Left cardiac atrium (tissue), 4 donors: ENCODE results near the gene QRSL1. TPM values are rescaled to one million over a fixed set of nuclear protein-coding genes. Genes with fewer than 3 reads are reported as not detected.
"Not testable (repeated sequence)": the region's sequence is repeated elsewhere in the genome, so short reads cannot be mapped to it uniquely, and the experiment has no call there.

Source experiments
- ATAC-seq, 2 donors: fragments of 200-7000 bp; cut with Tn5 transposase; one replicate each; pipeline ENCODE4 v1.9.1; 2020; ENCODE audit warnings: mild to moderate bottlenecking in 2 of 2, moderate library complexity in 2 of 2
- DNase-seq: peaks from one replicate; pipeline ENCODE4 v3.0.0-alpha.2; 2020
- intact Hi-C, 2 donors: fragments of 100-400 bp; cut with DNase I; formaldehyde crosslinking; loops; one replicate each; pipeline versions ENCODE4 v1.14.1 to v1.15.1; 2022 to 2023
- total RNA-seq, 2 donors: library from RNA; stranded (reverse); fragmentation: NEBNext Ultra II Directional; extraction: Animal tissue kit (Norgen Biotek cat#: 25700); gene quantifications; one replicate each; pipeline ENCODE4 v1.2.1, GENCODE V29; 2021
- donor health status: DM: no; HTN: yes; CAD: no.
- donor health status: DM: no; HTN: yes; CAD: no; lungs with severe emphysema.
- donor health status: DM: yes; HTN: yes; CAD: no.
- donor health status: Dilated cardiomyopathy.

The QRSL1 gene
- total RNA-seq, 2 donors from 2014 or later: 12.1 to 15.6 TPM

GRCh38 chr6:106666282-106667021 lies 37.1 kb downstream of the QRSL1 start:
- DNase-seq (no peak), ATAC-seq (no peak)
- intact Hi-C loops: no loop called here

- no peak for ATAC-seq
- no peak for DNase-seq
- intact Hi-C loops: no loop called here
Measured at GRCh38 chr6:106667022-106667402, 37.6 kb downstream of the QRSL1 start.

- DNase-seq (no peak), ATAC-seq (no peak)
- intact Hi-C loops: no loop called here
Measured at GRCh38 chr6:106670236-106670635, 40.9 kb downstream of the QRSL1 start.

- ATAC-seq: no peak
- no peak for DNase-seq
- intact Hi-C loops: no loop called here
Measured at GRCh38 chr6:106671651-106672050, 42.3 kb downstream of the QRSL1 start.

GRCh38 chr6:106674541-106675229 lies 45.3 kb downstream of the QRSL1 start:
- intact Hi-C loops: no loop called here
- no peak for ATAC-seq
- DNase-seq: no peak

- intact Hi-C loops: no loop called here
- DNase-seq (no peak), ATAC-seq (no peak)
Measured at GRCh38 chr6:106677282-106677681, 47.9 kb downstream of the QRSL1 start.

GRCh38 chr6:106684011-106684410 lies 54.6 kb downstream of the QRSL1 start:
- DNase-seq (no peak), ATAC-seq (no peak)
- intact Hi-C loops: no loop called here

- ATAC-seq (no peak), DNase-seq (no peak)
- intact Hi-C loops: no loop called here
Measured at GRCh38 chr6:106685833-106686232, 56.5 kb downstream of the QRSL1 start.

- ATAC-seq: no peak
- intact Hi-C loops: no loop called here
- no peak for DNase-seq
Measured at GRCh38 chr6:106688177-106688951, 59.0 kb downstream of the QRSL1 start.

GRCh38 chr6:106692112-106692818 lies 62.9 kb downstream of the QRSL1 start:
- intact Hi-C loops: no loop called here
- ATAC-seq: no peak

GRCh38 chr6:106692819-106693208 lies 63.4 kb downstream of the QRSL1 start:
- ATAC-seq (no peak), DNase-seq (no peak)
- intact Hi-C loops: no loop called here

More at GRCh38 chr6:106692112-106692818, 62.9 kb downstream of the QRSL1 start:
- no peak for DNase-seq

GRCh38 chr6:106693418-106693817 lies 64.0 kb downstream of the QRSL1 start:
- ATAC-seq: no peak
- intact Hi-C loops: no loop called here
- no peak for DNase-seq

GRCh38 chr6:106694343-106694742 lies 65.0 kb downstream of the QRSL1 start:
- no peak for DNase-seq
- intact Hi-C loops: no loop called here
- no peak for ATAC-seq

GRCh38 chr6:106700581-106700980 lies 71.2 kb downstream of the QRSL1 start:
- no peak for DNase-seq
- intact Hi-C loops: no loop called here
- ATAC-seq: no peak

- intact Hi-C loops: not testable (repeated sequence)
Measured at GRCh38 chr6:106701201-106701600, 71.8 kb downstream of the QRSL1 start.

GRCh38 chr6:106702046-106702445 lies 72.7 kb downstream of the QRSL1 start:
- no peak for ATAC-seq
- intact Hi-C loops: no loop called here
- DNase-seq: no peak

More at GRCh38 chr6:106701201-106701600, 71.8 kb downstream of the QRSL1 start:
- ATAC-seq, DNase-seq: not testable (repeated sequence)

- no peak for ATAC-seq
- intact Hi-C loops: no loop called here
Measured at GRCh38 chr6:106702451-106703110, 73.2 kb downstream of the QRSL1 start.

GRCh38 chr6:106704327-106704726 lies 74.9 kb downstream of the QRSL1 start:
- no peak for DNase-seq
- intact Hi-C loops: no loop called here
- ATAC-seq: no peak

More at GRCh38 chr6:106702451-106703110, 73.2 kb downstream of the QRSL1 start:
- no peak for DNase-seq

- DNase-seq (no peak), ATAC-seq (no peak)
- intact Hi-C loops: no loop called here
Measured at GRCh38 chr6:106705156-106705555, 75.8 kb downstream of the QRSL1 start.
